Uterus (tissue), 2 donors: ENCODE measurements around the gene TAP1.

Experiments
- CTCF ChIP-seq, 4 experiments: fragments of 200-600 bp in 2 of 4; fragments of 450-650 bp in 2 of 4; sonication (generic) in 2 of 4; IDR thresholded peaks; one replicate each; pipeline ENCODE4 v1.5.1; 2016 to 2019; ENCODE audit warnings: antibody characterized with exemption in 4 of 4, mild to moderate bottlenecking in 2 of 4, moderate library complexity in 1 of 4
- POLR2A ChIP-seq, 2 donors: fragments of 450-650 bp; IDR thresholded peaks; one replicate each; pipeline ENCODE4 v1.6.1; 2016; ENCODE audit warnings: antibody characterized with exemption in 2 of 2, mild to moderate bottlenecking in 1 of 2, moderate library complexity in 1 of 2

GRCh38 chr6:32814145-32814544 is 39.4 kb downstream of the TAP1 start:
- no peak for TF ChIP-seq POLR2A (IDR thresholded peaks at IDR 0.05)
- TF ChIP-seq CTCF (IDR thresholded peaks at IDR 0.05), result no peak
